BE2C (cell line): ENCODE measurements around the gene ASZ1.
A peak's percentile ranks its signal among the peaks of the same experiment; 100 is the strongest.

Experiments
- DNase-seq: peaks from one replicate; pipeline ENCODE4 v3.0.0-alpha.2; 2020
- H3K27me3 ChIP-seq: fragments of 250-450 bp; sonication (Bioruptor Pico); 2 replicates; pipeline ENCODE4 v1.5.1; 2020; ENCODE audit warnings: mild to moderate bottlenecking
- H3K36me3 ChIP-seq: fragments of 250-450 bp; sonication (Bioruptor Pico); 2 replicates; pipeline ENCODE4 v1.5.1; 2020; ENCODE audit warnings: mild to moderate bottlenecking
- H3K4me1 ChIP-seq: fragments of 250-450 bp; sonication (Bioruptor Pico); 2 replicates; pipeline ENCODE4 v1.5.1; 2020
- H3K4me3 ChIP-seq: 2 replicates; pipeline ENCODE4 v1.5.1; 2011; ENCODE audit warnings: low read depth, low read length
- H3K9me3 ChIP-seq: fragments of 250-450 bp; sonication (Bioruptor Pico); 2 replicates; pipeline ENCODE4 v1.5.1; 2020
- TF ChIP-seq, protein P1 (sequence below): IDR thresholded peaks from 2 replicates; pipeline ENCODE4 v1.5.1; 2012; ENCODE audit warnings: mild to moderate bottlenecking, low read depth, low read length

Gene ASZ1

DNA sequence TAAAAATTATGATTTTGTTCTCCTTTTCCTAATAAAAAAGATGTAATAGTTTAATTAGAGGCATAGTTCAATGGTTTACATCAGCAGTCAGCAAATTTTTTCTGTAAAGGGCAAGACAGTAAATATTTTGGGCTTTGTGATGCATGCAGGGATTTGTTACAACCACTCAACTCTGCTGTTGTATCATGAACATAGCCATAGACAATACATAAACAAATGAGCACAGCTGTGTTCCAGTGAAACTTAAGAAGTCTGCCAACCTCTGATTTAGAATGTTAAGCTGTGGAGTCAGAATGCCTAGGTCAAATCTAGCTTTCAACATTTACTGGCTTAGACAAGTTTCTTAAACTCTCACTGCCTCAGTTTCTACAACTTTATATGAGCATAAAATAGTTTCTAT, 31.6 kb downstream of the ASZ1 start:
- Histone ChIP-seq H3K36me3 (no peaks in the 10 kb centered on the region), H3K27me3 (peaks cover 8% of the 10 kb centered on the region; the same call in 1 of the 2 replicates), H3K4me3 (no peak overlapping the region), H3K4me1 (no peaks in the 10 kb centered on the region), H3K9me3 (no peaks in the 10 kb centered on the region)
- TF ChIP-seq, protein P1, sequence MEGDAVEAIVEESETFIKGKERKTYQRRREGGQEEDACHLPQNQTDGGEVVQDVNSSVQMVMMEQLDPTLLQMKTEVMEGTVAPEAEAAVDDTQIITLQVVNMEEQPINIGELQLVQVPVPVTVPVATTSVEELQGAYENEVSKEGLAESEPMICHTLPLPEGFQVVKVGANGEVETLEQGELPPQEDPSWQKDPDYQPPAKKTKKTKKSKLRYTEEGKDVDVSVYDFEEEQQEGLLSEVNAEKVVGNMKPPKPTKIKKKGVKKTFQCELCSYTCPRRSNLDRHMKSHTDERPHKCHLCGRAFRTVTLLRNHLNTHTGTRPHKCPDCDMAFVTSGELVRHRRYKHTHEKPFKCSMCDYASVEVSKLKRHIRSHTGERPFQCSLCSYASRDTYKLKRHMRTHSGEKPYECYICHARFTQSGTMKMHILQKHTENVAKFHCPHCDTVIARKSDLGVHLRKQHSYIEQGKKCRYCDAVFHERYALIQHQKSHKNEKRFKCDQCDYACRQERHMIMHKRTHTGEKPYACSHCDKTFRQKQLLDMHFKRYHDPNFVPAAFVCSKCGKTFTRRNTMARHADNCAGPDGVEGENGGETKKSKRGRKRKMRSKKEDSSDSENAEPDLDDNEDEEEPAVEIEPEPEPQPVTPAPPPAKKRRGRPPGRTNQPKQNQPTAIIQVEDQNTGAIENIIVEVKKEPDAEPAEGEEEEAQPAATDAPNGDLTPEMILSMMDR = no peak
- DNase-seq = no peak

DNA sequence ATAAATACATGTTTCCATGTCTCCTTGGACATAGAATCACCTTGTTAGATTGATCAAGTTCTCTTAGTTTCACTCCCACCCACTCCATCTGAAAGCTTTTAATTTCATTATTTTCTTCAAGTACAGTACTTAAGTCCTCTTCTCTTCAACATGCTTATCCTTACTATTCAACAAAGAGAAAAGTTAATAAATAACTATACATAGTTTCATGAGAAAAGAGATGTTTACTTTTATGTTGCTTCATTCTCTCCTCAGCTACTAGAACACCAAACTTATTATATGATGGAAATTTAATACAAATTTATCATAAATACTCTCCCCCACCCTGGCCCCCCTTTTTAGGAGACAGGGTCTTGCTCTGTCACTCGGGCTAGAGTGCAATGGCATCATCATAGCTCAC, 33.5 kb downstream of the ASZ1 start:
- H3K27me3 ChIP-seq = 0 out of 2 replicates have a peak, but pooled peaks cover 4% of the 10 kb centered on the region
- no peaks in the 10 kb centered on the region for H3K36me3 ChIP-seq
- no peak for DNase-seq
- no peaks in the 10 kb centered on the region for H3K4me1 ChIP-seq
- no peak overlapping the region for H3K4me3 ChIP-seq
- H3K9me3 ChIP-seq = no peaks in the 10 kb centered on the region
- TF ChIP-seq, protein P1 = no peak

DNA sequence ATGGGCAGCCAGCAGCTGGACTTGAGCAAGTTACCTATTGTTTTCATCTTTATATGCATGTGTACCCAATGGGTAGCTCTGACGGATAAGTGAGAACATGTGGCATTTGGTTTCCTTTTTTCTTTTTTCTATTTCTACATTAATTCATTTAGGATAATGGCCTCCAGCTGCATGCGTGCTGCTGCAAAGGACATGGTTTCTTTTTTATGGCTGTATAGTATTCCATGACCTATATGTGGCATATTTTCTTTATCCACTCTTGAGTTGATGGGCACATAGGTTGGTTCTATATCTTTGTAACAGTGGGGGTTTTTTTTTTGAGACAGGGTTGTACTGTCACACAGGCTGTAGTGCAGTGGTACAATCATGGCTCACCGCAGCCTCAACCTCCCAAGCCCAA, 37.4 kb downstream of the ASZ1 start:
- TF ChIP-seq, protein P1 = no peak
- Histone ChIP-seq H3K9me3 (no peaks in the 10 kb centered on the region), H3K36me3 (no peaks in the 10 kb centered on the region), H3K27me3 (0 out of 2 replicates have a peak, but pooled peaks cover under 1% of the 10 kb centered on the region), H3K4me3 (no peak overlapping the region), H3K4me1 (no peaks in the 10 kb centered on the region)
- DNase-seq = no peak

DNA sequence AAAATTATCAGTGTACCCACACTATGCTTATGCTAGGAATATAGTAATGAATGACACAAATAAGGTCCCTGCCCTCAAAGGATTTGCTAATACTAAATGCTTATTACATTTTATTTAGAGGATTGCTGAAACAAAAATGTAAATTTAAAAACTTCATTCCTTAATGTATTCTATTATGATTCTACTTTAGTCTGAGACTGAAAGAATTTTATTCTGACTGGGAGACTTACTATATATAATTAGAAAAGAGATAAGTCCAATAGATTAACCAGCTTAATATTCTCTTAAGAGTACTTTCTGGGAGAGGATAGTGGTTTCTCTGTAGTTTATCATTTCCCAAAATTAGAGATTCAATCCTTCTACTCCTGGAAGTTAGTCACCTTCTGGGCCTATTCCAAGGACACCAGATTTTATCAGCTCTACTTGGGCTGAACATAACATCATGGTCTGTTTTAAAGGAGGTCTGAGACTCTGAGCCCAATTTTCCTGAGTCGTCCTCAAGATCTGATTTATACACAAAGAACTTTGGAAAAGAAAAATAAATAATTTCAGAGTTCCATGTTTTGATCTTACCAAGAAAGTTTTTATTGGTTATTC, 41.1 kb downstream of the ASZ1 start:
- Histone ChIP-seq H3K27me3 (peaks cover 6% of the 10 kb centered on the region; the same call in 1 of the 2 replicates), H3K9me3 (no peaks in the 10 kb centered on the region), H3K4me3 (no peak overlapping the region), H3K36me3 (no peaks in the 10 kb centered on the region), H3K4me1 (no peaks in the 10 kb centered on the region)
- no peak for DNase-seq
- TF ChIP-seq, protein P1 = no peak

DNA sequence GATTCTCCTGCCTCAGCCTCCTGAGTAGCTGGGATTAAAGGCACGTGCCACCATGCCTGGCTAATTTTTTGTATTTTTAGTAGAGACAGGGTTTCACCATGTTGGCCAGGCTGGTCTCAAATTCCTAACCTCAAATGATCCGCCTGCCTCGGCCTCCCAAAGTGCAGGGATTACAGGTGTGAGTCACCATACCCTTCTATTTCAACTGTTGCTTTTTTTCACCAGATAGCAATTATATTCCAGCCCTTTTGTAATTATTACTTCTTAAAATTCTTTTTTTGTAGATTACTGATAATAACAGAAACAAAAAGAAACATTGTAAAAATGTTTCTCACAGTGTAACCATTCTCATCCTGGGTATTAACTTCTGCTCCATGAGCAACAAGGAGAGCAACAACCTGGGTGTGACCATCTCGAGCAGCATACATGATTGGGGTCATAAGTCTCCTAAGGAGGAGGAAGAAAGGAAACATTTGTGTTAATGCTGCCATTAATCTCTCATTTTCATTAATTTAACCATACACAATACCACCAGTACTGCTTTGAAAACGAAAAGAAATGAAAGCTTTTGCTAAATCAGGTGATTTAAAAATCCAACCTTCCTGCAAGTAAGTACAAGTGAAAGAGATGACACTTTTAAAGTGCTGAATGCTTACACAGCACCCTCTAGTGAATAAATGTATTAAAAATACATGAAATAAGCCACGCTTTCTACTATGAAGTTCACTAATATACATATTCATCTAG, 41.8 kb downstream of the ASZ1 start:
- DNase-seq = no peak

More for the DNA sequence above, 41.8 kb downstream of the ASZ1 start:
- Histone ChIP-seq H3K4me3 (no peak overlapping the region), H3K4me1 (no peaks in the 10 kb centered on the region), H3K27me3 (peaks cover 6% of the 10 kb centered on the region; the same call in 1 of the 2 replicates), H3K36me3 (no peaks in the 10 kb centered on the region), H3K9me3 (no peaks in the 10 kb centered on the region)
- TF ChIP-seq, protein P1 = peak; percentile 44
